ENCODE results near the gene B4GALNT4.

B4GALNT4 gene

DNA sequence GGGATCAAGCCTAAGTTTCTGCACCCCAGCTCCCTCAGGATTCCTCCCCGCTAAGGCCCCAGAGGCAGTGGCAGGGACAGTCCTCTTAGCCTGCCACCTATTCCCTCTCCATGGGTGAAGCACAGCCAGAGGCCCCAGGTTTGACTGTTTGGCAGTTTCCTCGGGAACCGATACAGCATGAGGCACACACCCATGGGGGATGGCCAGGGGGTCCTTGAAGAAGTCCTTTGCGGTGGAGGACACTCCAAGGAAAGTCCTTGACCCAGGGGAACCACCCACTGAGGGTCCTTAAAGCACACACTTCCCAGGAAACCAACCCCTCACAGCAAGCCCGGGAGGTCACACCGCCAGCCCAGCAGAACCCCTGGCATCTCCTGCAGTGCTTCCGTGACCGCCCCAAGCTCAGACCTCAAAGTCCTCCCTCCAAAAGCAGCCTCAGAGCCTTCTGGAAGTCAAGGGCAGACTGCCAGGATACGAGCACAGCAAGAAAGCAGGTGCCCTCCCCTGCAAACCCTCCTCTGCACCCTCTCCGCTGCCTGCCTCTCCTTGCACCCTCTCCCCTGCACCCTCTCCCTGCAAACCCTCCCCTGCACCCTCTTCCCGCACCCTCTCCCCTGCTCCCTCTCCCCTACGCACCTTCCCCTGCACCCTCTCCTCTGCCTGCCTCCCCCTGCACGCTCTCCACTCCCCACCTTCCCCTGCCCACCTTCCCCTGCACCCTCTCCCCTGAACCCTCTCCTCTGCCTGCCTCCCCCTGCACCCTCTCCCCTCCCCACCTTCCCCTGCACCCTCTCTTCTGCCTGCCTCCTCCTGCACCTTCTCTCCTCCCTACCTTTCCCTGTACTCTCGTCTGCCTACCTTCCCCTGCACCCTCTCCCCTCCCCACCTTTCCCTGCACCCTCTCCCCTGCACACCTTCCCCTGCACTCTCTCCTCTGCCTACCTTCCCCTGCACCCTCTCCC, 44.1 kb downstream of the B4GALNT4 start:
- no peak for DNase-seq (ENCODE audit: extremely low spot score)
- ChIA-PET CTCF (no interaction called here), POLR2A (no interaction called here)
- TF ChIP-seq ZNF384 (IDR thresholded peaks at IDR 0.05) (no peak), ELF4 (IDR thresholded peaks at IDR 0.05) (no peak), FOXA1 (IDR thresholded peaks at IDR 0.05) (no peak), PKNOX1 (IDR thresholded peaks at IDR 0.05) (no peak), CTBP1 (IDR thresholded peaks at IDR 0.05; ENCODE audit: borderline replicate concordance) (no peak), HDGF (IDR thresholded peaks at IDR 0.05; ENCODE audit: borderline replicate concordance) (no peak), ARNT (IDR thresholded peaks at IDR 0.05) (no peak), LEF1 (IDR thresholded peaks at IDR 0.05; ENCODE audit: borderline replicate concordance) (no peak), SUZ12 (IDR thresholded peaks at IDR 0.05) (no peak), NFRKB (IDR thresholded peaks at IDR 0.05) (no peak), FOXM1 (IDR thresholded peaks at IDR 0.05; ENCODE audit: borderline replicate concordance) (no peak), SP1 (IDR thresholded peaks at IDR 0.05) (no peak), L3MBTL2 (conservative IDR thresholded peaks at IDR 0.05) (no peak), FOXK2 (IDR thresholded peaks at IDR 0.05) (no peak), BHLHE40 (IDR thresholded peaks at IDR 0.05; ENCODE audit: borderline replicate concordance) (no peak)

DNA sequence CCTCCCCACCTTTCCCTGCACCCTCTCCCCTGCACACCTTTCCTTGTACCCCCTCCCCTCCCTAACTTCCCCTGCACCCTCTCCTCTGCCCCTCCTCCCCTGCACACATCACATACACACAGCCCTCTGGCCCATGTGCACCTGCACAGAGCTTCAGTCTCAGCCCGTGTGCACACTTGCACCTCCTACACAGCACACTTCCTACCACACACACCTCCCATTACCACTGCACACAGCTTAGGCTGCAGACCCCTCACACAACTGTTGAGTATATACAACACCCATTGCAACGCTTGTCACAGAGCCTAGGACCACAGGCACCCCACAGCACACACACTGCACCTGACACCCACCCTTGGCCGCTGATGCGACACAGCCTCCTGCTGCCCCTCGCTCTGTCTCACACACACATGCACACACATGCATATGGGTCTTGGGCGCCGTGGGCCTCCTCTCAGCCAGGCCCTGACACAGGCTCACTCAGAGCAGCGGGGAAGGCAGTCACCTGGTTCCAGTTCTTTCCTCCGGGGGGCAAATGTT, 45.1 kb downstream of the B4GALNT4 start:
- ChIA-PET POLR2A (no interaction called here), CTCF (no interaction called here)
- no peak for TF ChIP-seq NFRKB (IDR thresholded peaks at IDR 0.05)
- TF ChIP-seq L3MBTL2 (conservative IDR thresholded peaks at IDR 0.05): no peak
- no peak for TF ChIP-seq FOXA1 (IDR thresholded peaks at IDR 0.05)
- no peak for TF ChIP-seq ELF4 (IDR thresholded peaks at IDR 0.05)
- TF ChIP-seq TARDBP (IDR thresholded peaks at IDR 0.05): no peak
- TF ChIP-seq SP1 (IDR thresholded peaks at IDR 0.05): no peak
- no peak for DNase-seq (ENCODE audit: extremely low spot score)

GRCh38 chr11:415640-416041, 46.3 kb downstream of the B4GALNT4 start:
- no peak for TF ChIP-seq TARDBP (IDR thresholded peaks at IDR 0.05)
- no peak for TF ChIP-seq CTBP1 (IDR thresholded peaks at IDR 0.05; ENCODE audit: borderline replicate concordance)
- no peak for TF ChIP-seq SP1 (IDR thresholded peaks at IDR 0.05)
- TF ChIP-seq LEF1 (IDR thresholded peaks at IDR 0.05; ENCODE audit: borderline replicate concordance): no peak
- no peak for TF ChIP-seq SUZ12 (IDR thresholded peaks at IDR 0.05)
- TF ChIP-seq HDGF (IDR thresholded peaks at IDR 0.05; ENCODE audit: borderline replicate concordance): no peak
- TF ChIP-seq BHLHE40 (IDR thresholded peaks at IDR 0.05; ENCODE audit: borderline replicate concordance): no peak
- TF ChIP-seq PKNOX1 (IDR thresholded peaks at IDR 0.05): no peak
- no peak for TF ChIP-seq FOXA1 (IDR thresholded peaks at IDR 0.05)
- no peak for TF ChIP-seq NFRKB (IDR thresholded peaks at IDR 0.05)
- no peak for TF ChIP-seq ELF4 (IDR thresholded peaks at IDR 0.05)
- TF ChIP-seq L3MBTL2 (conservative IDR thresholded peaks at IDR 0.05): no peak
- no peak for TF ChIP-seq ARNT (IDR thresholded peaks at IDR 0.05)
- TF ChIP-seq FOXM1 (IDR thresholded peaks at IDR 0.05; ENCODE audit: borderline replicate concordance): no peak
- no peak for TF ChIP-seq ZNF384 (IDR thresholded peaks at IDR 0.05)
- TF ChIP-seq FOXK2 (IDR thresholded peaks at IDR 0.05): no peak
- POLR2A ChIA-PET: no interaction called here
- CTCF ChIA-PET: interaction anchor here (0.7 kb wide), 1 partner anchor 35 kb away, joined by 3 read pairs; no protein-coding TSS in a partner anchor

DNA sequence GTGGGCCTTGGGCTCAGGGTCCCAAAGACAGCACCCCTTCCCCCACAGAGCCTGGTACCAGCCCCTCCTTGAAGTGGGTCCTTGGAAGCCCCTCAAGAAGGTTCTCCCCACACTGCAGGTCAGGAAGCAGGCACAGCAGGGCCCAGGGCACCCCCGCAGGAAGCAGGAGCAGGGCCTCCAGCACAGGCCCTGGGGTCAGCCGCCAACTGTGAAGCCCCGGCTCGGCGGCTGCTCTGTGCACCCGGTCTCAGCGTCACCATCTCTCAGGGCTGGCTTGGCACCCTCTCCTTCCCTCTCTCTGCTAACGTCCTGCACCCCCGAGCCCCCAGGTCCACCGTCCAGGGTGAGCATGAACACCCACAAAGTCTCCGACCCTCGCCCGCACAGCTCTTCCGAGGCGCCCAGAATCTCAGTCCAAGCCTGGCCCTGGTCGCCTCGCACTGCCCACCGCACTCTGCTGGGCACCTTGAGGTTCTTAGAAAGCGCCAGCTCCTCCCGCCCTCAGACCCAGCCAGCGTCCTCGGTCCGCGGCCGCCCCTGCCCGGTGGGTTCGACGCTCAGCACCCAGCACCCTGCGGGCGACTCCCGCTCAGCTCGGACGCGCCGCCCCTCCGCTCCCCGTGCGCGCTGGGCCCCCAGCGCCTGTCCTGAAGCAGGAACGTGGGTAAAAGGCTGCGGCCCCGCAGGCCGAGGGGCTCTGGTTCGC, 46.9 kb downstream of the B4GALNT4 start:
- DNase-seq (ENCODE audit: extremely low spot score): no peak
- ChIA-PET POLR2A (no interaction called here), CTCF (interaction anchor here (0.7 kb wide), 1 partner anchor 34 kb away, joined by 3 read pairs; no protein-coding TSS in a partner anchor)
- TF ChIP-seq NFRKB (IDR thresholded peaks at IDR 0.05) (no peak), FOXM1 (IDR thresholded peaks at IDR 0.05; ENCODE audit: borderline replicate concordance) (no peak), L3MBTL2 (conservative IDR thresholded peaks at IDR 0.05) (no peak), CTBP1 (IDR thresholded peaks at IDR 0.05; ENCODE audit: borderline replicate concordance) (no peak), ARNT (IDR thresholded peaks at IDR 0.05) (no peak), ZNF384 (IDR thresholded peaks at IDR 0.05) (no peak), HDGF (IDR thresholded peaks at IDR 0.05; ENCODE audit: borderline replicate concordance) (no peak), FOXA1 (IDR thresholded peaks at IDR 0.05) (no peak)

More at GRCh38 chr11:415640-416041, 46.3 kb downstream of the B4GALNT4 start:
- DNase-seq (ENCODE audit: extremely low spot score): no peak

- CTCF ChIA-PET: no interaction called here
- POLR2A ChIA-PET: no interaction called here
- TF ChIP-seq SUZ12 (IDR thresholded peaks at IDR 0.05) (no peak), ARNT (IDR thresholded peaks at IDR 0.05) (no peak), FOXM1 (IDR thresholded peaks at IDR 0.05; ENCODE audit: borderline replicate concordance) (no peak), CTBP1 (IDR thresholded peaks at IDR 0.05; ENCODE audit: borderline replicate concordance) (no peak), FOXK2 (IDR thresholded peaks at IDR 0.05) (no peak), SP1 (IDR thresholded peaks at IDR 0.05) (no peak), PKNOX1 (IDR thresholded peaks at IDR 0.05) (no peak), HDGF (IDR thresholded peaks at IDR 0.05; ENCODE audit: borderline replicate concordance) (no peak), BHLHE40 (IDR thresholded peaks at IDR 0.05; ENCODE audit: borderline replicate concordance) (no peak), L3MBTL2 (conservative IDR thresholded peaks at IDR 0.05) (no peak), ZNF384 (IDR thresholded peaks at IDR 0.05) (no peak), NFRKB (IDR thresholded peaks at IDR 0.05) (no peak), LEF1 (IDR thresholded peaks at IDR 0.05; ENCODE audit: borderline replicate concordance) (no peak), TARDBP (IDR thresholded peaks at IDR 0.05) (no peak), ELF4 (IDR thresholded peaks at IDR 0.05) (no peak), FOXA1 (IDR thresholded peaks at IDR 0.05) (no peak)
- DNase-seq (ENCODE audit: extremely low spot score): no peak
Observed at GRCh38 chr11:416757-417621, 47.7 kb downstream of the B4GALNT4 start.

All from HEK293T (cell line).